HG03469 (cell line): Measurements from ENCODE around the gene LRRC32.
"Not testable (repeated sequence)": the region's sequence is repeated elsewhere in the genome, so short reads cannot be mapped to it uniquely, and the experiment has no call there.

ENCODE experiments used
- ATAC-seq: cut with Tn5 transposase; IDR thresholded peaks from one replicate; pipeline ENCODE4 v1.9.1; 2021; ENCODE audit warnings: mild to moderate bottlenecking, moderate library complexity, moderate number of reproducible peaks; ENCODE audit not compliant: unreplicated experiment

The LRRC32 gene

DNA sequence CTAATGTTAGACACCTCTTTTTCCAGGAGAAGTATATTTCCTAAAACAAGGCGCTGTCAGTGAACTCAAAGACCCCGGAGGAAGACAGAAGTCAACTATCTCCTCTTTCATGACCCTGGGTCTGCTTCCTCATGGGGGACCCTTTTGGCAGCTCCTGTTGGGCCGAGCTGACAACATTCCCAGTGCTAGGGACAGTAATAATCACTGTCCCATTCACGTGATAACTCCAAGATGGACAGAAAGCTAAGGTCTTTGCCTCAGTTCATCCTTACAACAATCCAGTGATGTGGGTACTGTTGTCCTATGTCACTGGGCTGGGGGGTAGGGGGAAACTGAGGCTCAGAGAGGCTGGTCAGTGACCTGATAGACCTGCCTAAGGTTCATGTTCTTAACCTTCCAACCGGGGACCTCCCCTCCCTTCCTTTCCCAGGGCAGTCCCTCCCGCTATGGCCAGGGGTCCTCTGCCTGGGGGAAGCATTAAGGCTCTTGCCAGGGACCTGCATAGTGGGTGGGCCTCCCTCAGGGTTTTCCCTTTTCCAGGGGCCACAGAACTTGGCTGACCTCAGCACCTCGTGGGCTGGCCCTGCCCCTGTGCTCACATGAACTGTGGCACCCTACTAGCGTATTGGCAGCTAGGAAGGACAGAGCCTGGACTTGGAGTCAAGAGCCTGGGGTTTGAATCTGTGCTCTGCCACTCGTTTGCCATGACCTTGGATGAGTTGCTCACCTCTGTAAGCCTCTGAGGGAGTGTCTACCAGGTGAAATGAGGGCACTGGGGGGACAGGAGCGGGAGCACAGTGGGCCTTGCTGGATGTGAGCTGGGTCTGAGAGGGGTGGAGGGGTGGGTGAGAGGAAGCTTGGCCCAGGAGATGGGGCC lies 53.6 kb downstream of the LRRC32 start:
- ATAC-seq, result no peak

DNA sequence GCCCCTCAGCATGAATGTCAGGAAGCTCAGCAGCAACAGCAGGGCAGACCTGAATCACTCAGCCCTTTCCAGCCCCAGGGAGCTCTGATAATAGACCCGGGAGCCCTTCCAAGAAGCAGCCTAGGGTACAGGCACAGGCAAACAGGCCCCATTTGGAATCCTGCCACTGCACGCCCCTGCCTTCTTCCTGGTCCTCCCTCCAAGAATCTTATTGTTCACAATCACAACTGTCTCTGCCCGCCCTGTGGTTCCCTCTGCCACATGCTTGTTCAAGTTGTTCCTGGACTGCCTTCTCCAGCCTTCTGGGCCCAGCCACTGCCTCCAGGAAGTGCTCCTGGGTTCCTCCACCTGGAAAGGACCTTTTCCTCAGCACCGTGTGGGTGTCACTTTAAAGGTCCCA lies 54.6 kb downstream of the LRRC32 start:
- ATAC-seq, result no peak

DNA sequence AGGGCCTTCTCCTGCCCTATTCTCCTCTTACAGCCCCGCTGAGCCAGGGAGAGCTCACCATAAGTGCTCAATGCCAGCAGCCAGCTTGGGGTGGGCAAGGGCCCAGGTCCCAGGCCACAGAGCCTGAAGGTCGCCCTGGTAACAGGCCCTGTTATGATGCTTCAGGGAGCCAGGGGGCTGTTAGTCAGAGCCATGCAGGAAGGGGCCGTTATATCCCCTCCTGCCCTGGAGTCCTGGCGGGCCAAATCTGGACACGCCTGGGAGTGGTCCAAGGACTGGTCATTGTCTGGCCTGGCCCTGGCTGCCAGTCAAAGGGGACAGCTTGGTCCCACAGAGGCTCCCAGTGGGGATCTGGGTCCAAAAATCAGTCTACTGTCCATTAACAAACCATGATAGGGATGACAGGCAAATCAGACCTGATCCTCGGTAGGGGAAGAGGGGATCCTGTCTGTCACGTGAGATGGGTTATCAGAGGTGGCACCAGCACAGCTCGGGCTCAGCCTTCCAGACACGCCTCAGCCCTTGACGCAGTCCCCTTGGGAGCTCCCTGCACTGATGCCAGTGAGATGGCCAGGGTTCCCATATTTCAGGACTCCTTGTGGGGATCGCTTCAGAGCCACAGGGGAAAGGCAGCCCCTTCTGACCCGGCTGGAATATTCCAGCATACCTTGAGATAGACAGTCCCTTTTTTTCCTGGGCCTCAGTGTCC lies 55.9 kb downstream of the LRRC32 start:
- ATAC-seq, result no peak

DNA sequence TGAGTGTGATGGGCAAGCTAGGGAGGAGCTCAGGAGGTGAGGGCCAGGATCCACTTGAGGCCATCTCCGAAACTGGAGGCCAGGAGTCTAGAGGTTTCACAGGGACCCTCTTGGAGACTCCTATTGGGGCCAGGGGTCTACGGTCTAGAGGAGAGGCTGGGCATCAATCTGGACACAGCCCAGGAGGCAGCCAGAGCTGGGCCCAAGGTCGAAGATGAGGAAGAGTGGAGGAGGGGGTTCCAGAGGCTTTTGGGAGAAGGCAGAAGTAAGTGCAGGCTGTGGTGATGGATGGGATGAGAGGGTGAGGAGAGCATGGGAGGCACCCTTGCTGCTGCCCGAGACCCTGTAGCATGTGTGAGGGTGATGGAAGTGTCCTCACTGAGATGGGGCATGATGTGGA lies 56.6 kb downstream of the LRRC32 start:
- ATAC-seq, result no peak

DNA sequence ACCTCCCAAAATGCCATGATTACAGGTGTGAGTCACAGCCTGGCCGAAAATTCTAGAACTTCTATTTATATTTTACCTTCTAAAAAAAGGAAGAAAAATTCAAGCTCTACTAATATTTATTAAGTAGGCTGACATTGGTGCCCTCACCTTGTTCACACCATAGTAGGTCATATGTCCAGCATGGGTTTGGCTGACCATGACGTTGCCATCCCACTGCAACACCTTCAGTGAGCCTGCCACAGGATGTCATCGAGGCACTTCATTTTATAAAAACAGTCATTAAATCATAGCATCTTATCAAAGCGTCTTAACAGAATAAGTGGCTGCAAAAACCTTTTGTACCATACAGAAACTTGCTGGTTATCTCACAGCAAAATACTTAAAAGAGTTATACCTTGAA lies 58.3 kb downstream of the LRRC32 start:
- ATAC-seq, result no peak

DNA sequence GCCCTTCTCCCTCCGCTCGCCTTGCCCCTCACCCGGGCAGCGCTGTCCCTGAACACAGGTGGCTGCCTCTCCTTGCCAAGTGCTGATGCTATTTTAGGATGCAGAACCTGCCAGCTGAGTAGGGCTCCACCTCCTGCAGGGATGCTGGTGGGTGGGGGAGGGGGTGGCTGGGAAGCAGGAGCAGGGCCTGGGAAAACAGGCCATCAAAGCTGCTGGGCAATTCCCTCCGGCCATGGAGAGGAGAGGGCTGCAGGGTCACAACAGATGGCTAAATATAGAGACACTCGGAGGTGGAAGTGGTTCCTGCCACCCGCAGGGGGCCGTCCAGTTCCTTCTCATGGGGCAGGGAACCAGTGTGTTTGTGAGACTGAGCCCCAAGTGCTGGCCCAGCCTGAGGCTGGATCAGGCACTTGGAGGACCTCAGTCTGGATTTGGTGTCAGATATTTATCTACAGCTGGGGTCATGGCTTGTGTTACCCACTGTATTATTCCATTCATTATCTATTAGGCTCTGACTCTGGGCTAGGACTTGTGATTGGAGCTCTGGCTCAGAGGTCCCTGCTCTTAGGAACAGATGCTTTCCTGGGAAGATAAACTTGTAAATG lies 59.6 kb downstream of the LRRC32 start:
- ATAC-seq, result no peak

DNA sequence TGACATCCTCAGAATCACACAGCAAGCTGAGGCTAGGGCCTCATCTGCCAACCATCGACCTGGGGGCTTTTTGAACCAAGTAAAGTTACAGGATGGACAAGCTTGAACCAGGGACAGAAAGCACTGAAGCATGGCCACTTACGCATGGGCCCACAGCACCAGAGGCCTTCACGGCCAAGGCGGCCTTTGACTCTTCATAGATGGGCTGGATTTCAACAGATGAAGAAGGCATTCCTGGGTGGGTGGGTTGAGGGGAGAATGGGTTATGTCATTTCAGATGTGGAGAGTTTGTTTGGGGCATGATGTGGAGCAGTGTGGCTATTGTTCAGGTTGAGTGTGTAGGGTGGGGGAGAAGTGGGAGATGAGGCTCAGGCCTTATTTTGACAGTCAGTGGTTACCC lies 60.2 kb downstream of the LRRC32 start:
- ATAC-seq, result no peak

DNA sequence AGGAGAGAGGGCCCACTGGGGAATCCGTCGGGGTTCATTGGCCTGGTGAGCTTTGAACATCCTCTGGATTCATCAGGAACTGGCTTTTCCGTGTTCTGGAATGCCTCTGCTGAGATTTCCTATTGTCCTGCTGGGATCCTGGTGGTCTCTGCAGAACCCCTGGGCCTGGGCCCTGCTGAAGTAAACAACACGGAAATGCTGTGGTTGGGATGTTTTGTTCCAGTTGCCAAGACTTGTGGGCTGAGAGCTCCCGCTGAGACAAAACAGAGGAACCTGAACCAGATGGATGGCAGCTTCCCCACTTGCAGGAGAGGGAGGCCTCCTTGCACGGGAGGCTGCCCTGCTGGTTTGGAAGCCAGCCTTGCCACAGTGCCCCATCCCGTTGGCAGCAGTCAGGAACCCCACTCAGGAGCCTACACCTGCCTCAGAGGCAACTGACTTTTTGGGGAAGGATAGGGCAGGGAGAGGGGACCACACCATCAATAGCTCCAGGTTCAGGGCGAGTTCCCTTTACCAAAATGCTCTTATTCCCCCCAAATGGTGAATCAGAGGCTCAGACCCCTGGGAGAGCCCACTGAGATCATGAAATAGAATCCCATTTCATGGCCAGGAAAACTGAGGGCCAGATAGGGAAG lies 60.7 kb downstream of the LRRC32 start:
- ATAC-seq, result no peak

DNA sequence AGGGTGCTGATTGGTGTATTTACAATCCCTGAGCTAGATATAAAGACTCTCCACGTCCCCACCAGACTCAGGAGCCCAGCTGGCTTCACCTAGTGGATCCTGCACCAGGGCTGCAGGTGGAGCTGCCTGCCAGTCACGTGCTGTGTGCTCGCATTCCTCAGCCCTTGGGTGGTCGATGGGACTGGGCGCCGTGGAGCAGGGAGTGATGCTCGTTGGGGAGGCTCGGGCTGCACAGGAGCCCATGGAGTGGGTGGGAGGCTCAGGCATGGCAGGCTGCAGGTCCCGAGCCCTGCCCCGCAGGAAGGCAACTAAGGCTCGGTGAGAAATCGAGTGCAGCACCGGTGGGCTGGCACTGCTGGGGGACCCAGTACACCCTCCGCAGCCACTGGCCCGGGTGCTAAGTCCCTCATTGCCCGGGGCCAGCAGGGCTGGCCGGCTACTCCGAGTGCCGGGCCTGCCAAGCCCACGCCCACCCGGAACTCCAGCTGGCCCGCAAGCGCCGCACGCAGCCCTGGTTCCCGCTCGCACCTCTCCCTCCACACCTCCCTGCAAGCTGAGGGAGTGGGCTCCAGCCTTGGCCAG lies 61.6 kb downstream of the LRRC32 start:
- ATAC-seq, result not testable (repeated sequence)

DNA sequence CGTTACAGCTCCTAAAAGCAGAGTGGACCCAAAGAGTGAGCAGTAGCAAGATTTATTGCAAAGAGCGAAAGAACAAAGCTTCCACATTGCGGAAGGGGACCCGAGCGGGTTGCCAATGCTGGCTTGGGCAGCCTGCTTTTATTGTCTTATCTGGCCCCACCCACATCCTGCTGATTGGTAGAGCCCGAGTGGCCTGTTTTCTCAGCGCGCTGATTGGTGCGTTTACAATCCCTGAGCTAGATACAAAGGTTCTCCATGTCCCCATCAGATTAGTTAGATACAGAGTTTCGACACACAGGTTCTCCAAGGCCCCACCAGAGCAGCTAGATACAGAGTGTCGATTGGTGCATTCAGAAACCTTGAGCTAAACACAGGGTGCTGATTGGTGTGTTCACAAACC lies 62.3 kb downstream of the LRRC32 start:
- ATAC-seq, result not testable (repeated sequence)
